GM19035 (cell line): Measurements from ENCODE around the gene LRP5.
"Not testable (repeated sequence)": the region's sequence is repeated elsewhere in the genome, so short reads cannot be mapped to it uniquely, and the experiment has no call there.

Experiments used
- ATAC-seq: cut with Tn5 transposase; IDR thresholded peaks from one replicate; pipeline ENCODE4 v1.9.1; 2021; ENCODE audit not compliant: unreplicated experiment

LRP5 gene

DNA sequence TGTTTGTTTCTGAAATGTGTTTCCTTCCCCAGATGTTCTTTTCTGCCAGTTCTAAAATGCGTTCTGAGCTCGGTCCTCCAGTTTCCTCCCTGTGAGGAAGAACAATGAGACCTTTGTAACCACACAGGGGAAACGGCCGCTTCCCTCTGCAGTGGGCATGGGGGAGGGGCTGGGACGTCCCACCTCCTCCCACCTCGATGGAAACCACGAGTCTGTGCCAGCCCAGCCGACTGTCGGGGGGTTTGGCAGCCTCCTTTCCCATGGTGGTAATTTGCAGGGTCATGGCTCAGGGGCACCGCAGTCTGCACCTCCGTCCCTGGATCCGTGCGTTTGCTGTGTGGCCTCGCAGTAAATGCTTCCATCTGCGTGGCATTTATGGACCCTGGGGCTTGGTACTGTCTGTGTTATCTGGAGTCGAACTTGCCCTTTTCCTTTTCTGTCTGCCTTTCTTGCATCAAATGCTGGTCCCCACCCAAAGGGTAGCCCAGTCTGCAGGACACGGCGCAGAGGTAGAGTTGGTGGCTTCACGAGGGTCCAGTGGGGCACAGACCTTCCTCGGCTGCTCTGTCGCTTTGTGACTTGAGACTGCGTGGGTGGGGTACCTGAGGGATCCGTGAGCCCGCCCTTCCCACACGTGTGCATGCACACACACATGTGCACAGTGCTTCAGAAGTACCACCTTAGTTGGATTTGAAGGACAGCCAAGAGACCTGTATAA lies 16.1 kb downstream of the LRP5 start:
- ATAC-seq = no peak

DNA sequence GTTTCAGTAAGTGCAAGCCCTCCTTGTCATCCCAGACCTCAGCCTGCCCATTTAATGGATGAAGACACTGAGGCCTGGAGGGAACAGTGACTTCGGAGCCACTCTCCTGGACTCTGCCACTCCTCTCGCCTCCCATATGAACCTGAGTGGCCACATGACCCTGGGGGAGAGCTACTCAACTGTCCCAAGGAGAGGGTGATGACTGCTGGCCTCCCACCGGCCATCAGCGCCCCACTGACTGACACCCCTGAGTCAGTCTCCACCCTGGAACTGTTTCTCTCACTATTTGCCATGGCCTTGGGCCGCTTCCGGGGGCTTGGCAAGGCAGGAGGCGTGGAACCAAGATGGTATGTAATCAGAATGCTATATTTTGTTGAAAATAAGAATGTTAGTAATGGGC lies 17.1 kb downstream of the LRP5 start:
- ATAC-seq = no peak

DNA sequence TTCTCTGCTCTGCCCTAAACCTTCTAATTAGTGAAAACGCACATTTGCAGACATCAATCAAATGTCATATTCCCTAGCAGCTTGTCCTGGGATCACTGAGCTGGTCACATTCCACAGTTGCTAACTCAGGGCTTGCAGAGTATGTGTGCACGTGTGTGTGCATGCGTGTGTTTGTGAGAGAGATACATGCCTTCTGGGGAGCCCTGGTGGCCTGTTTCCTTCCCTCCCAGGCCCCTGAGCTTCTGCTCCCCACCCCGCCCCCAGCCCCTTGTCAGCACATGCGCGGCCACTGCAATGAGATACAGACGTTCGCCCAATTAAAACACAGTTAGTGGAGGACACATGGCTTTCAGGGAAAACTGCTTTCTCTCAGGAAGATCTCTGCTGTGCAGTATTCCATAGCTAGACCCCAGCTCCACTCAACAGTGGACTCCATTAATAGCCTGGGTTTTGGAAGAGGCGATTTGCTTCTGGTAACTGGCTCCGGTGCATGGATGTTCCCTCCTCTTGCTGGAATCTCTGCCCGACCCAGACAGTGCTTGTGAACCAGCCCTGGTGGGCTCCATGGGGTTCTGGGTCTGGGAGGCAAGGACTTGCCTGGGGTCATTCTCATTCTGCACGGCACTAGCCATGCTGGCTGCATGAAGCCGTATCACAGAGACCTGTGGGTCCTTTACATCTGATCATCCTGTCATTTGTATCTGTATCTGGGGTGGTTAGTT lies 17.7 kb downstream of the LRP5 start:
- ATAC-seq = no peak

DNA sequence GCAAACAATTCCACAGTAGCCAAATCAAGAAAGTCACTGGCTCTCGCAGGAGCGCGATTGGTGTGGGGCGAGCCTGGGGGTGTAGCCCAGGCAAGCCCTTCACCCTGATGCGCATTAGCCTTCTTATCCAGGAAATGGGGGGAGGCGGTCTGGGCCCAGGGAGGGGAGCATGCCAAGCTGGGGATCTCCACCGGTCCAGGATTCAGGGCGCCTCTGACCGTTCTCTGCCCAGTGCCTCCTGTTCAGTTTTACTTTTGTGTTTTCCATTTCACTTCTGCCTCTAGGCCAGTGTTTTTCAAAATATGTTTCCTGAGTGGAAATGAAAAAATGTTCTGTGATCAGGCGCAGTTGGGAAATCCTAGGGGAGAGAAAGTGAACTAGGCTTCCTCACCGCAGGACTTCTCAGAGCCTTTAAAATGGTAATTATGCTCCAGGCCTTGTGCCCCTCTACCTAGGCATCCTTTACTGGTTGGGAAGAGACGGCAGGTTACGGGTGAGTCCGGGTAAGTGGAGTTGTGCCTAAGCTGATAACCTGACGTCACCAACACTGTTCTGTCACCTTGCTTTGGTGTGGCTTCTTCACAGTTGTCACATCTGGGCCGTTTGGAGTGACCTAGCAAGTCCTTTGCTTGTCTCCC lies 18.4 kb downstream of the LRP5 start:
- no peak for ATAC-seq

DNA sequence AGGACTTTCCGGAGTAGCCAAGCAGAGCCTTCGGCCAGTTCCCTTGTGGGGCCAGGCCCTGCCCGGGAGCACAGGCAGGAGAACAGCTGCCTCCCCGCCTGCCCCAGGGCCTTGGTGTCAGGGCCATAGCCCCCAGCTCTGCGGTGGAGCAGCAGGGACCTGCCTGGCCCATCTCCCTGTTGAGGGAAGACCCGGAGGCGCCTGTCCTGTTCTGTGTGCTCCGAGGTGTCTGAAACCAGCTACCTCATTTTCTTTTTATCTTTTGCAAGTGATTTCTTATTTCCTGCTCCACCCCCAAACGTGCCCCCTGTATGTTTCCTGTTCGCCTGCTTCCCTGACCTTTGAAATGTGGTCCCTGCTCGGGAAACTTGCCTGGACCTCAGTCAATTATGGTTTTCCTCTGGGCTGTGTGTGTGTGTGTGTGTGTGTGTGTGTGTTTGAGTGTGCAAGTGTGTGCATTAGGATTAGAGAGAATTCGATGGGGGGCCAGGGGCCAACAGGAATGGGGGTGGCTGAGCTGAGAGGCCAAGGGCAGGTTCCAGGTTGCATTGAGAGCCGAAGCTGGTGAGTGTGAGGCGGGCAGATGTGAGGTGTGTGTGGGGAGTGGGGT lies 19.1 kb downstream of the LRP5 start:
- no peak for ATAC-seq

DNA sequence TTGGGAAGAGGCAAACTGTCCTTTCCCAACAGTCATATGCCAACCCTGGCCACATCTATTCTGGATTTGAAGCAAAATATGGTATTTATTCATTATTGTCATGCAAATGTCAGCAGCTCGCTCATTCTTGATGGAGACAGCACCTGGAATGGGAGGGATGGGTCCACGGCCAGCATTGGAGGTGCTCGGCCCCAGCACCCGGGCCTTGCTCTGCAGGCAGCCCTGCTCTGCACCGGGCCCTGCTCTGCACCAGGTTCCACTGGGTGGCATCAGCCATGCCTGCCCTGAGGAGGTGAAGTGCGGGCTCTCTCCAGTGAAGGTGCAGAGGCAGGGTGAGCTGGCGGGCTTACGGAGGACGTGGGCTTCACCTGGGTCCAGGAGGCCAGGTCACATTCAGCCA lies 19.8 kb downstream of the LRP5 start:
- ATAC-seq = no peak

DNA sequence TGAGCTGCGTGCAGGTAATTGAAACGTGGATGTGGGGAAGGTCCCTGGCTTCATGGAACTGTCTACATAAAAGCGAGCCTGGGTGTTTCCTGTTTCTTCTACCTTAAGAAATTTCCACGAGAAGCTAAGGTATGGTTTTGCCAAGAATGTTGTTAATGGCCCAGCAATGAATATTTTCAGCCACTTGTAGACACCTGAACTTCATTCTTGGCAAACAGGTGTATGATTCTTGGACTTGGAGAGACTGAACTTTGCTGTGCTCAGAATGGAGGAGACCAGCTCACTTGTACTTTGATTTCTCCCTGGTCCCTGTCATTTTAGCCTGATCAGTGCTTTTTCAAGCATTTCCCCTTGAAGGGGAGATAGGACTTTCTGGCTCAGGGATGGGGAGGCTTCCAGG lies 20.8 kb downstream of the LRP5 start:
- ATAC-seq = no peak

- ATAC-seq = no peak
These were observed 22.5 kb downstream of the LRP5 start for GRCh38 chr11:68334923-68335322.

DNA sequence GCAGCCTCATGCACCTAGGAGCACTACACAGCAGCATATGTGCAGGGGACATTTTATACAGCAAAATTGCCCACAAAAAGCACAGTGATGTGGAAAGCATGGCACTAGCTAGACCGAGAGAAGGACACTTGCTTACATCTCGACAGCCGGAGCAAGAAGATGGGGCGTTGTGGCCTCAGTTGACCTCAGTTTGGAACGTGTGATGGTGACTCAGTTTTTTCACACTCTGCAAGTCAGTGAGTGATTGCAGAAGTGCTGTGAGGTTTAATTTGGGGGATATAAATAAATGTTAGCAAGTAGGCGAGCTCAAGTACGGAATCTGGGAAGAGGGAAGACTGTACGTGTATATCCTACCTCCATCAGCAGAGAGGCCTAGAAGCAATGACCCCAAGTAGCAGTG lies 23.3 kb downstream of the LRP5 start:
- ATAC-seq = no peak

DNA sequence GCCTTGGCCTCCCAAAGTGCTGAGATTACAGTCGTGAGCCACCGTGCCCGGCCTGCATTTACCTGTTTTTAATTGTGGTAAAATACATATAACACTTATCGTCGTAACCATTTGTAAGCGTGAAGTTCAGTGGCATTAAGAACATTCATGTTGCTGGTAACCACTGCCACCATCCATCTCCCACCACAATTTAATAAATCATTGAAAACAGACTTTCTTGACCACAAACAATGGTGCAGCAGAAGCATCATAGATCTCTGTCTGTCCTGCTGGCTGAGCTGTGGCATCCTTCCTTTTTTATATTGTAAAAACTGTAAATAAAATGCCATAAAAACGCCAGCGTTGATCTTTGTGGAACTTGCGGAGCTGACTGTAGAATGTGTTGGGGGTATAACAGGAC lies 24.3 kb downstream of the LRP5 start:
- ATAC-seq = no peak

GRCh38 chr11:68337399-68337835 lies 25.0 kb downstream of the LRP5 start:
- ATAC-seq = no peak

- no peak for ATAC-seq
These were observed 25.8 kb downstream of the LRP5 start for GRCh38 chr11:68338051-68338780.

DNA sequence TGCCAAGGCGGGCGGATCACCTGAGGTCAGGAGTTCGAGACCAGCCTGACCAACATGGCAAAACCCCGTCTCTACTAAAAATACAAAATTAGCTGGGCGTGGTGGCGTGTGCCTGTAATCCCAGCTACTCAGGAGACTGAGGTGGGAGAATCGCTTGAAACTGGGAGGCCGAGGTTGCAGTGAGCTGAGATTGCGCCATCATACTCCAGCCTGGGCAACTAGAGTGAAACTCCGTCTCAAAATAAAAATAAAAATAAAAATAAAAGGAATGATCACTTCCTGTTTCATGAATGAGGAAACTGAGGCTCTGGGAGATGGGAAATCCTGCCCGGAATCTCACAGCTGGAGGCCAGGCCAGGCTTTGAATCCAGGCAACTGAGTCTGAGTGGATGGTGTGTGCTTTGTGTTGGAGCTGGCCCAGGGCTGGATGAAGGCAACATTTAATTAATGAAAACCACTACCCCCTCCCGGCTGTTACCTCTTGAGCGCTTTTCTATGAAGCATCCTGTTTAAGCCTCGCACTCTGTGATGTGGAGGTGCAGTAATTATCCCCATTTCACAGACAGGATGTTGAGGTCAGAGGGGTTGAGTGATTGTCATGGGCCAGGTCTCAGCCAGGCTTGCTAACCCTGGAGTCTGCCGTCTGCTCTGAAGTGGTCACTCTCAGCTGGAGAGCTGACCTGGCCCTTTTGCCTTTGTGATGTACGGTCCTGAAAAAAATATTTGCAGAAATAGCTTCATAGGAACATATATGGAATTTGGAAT lies 27.8 kb downstream of the LRP5 start:
- no peak for ATAC-seq

GRCh38 chr11:68340784-68341556 lies 28.6 kb downstream of the LRP5 start:
- ATAC-seq = no peak

DNA sequence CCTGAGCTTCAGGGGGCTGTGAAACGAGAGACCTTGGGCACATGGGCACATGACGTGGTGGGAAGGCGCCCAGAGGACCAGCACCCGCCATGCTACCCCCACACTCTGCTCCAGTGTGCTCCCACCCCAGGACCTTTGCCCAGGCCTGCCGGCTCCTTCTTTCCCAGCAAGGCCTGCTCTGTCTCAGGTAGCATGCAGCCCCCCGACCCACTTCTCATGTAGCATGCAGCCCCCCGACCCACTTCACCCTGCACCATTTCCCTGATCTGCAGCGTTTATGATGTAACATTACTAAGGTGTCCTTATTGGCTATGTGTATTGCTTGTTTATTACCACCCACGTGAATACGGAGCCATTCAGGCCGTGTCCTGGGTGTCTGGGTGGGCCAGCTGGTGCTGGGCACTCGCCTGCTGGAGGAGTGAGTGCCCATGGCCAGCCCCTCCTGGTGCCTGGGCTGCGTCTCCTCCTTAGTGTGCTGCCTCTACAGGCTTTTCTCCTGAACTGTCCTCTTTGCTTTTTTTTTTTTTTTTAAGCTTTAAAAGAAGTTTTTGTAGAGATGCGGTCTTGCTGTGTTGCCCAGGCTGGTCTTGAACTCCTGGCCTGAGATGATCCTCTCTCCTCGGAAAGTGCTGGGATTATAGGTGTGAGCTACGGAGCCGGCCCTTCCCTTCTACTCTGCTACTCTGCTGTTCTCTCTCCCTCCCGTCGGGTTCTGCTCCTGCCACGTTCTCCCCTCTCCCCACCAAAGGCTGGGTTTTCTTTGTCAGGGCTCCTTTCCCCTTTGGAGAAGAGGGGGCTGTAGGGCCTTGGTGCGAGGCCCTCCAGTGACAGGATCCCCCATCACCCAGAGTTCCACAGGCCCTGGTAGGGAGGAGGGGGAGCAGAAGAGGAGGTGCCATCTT lies 29.4 kb downstream of the LRP5 start:
- no peak for ATAC-seq

DNA sequence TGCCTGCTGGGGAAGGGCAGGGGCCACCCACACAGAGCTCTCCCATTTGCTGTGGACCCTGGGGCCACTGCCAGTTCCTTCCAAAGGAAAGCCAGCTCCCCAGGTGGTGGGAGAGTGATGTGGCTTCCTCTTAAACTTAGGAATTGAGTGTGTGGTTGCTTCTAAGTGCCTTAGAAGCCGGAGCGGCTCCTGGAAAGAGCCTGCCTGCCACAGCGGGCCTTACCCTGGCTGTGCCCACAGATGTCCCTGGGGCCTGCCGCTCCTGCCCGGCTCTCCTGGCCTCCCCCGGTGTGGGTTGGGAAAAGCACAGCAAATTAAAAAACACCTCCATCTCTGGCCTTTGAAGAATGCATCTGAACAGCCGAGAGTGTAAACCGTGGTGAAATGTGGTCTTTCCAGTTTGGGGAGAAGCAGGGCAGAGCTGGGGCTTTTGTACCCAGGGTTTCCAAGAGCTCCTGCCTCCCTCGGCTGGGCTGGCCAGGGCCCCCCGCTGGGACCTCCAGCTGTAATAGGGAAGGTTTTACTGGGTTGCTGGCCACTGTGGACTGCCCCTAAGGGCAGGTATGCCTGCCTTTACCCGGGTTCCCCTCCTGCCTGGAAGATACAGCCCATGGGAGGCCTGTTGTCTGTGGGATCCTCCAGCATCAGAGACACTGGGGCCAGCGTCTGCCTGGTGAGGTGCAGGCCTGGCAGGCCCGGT lies 30.2 kb downstream of the LRP5 start:
- ATAC-seq = no peak

DNA sequence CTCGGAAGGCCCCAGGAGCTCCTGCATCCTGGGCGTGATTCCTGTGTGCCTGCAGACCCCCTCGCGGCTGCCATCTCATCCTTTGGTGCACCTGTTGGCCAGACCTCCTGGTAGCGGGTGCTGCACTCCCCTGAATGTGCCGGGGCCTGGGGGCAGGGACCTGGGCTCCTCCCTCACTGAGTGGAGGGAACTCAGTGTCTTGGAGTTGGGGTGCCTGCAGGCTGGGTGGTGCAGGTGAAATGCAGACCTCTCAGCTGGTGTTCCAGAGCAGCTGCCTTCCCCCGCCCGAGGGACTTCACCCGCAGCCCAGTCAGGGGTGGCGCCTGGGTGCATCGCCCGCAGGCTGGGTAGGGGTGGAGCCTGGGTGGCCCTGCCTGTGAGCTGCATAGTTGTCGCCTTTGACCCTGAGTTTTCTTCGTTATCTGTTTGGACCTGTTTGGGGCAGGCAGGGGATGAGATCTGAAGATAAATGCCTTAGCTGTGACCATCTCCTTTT lies 31.4 kb downstream of the LRP5 start:
- ATAC-seq = no peak

DNA sequence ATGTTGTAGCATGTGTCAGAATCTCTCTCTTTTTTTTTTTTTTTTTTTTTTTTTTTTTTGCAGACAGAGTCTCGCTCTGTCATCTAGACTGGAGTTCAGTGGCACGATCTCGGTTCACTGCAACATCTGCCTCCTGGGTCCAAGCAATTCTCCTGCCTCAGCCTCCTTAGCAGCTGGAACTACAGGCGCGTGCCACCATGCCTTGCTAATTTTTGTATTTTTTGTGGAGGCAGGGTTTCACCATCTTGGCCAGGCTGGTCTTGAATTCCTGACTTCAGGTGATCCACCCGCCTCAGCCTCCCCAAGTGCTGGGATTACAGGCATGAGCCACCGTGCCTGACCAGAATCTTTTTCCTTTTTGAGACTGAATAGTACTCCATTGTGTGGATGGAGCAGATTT lies 32.4 kb downstream of the LRP5 start:
- not testable (repeated sequence) for ATAC-seq
